ENCODE results near the gene LRRC59. TPM values are rescaled to one million over a fixed set of nuclear protein-coding genes. Genes with fewer than 3 reads are reported as not detected.

LRRC59 gene
- total and polyA plus RNA-seq, 4 donors = 21.4 to 136 (median 75.6) TPM

- Histone ChIP-seq H3K27ac (ENCODE audit: low read depth in 1 of 2, low read length in 2 of 2) (no peak overlapping the region), H3K36me3 (ENCODE audit: control insufficient read depth in 4 of 4, insufficient read depth in 3 of 4, low read depth in 1 of 4, low read length in 3 of 4) (peaks cover 0 to 4% (median under 1%) of the 10 kb centered on the region in 4 donors), H3K9me3 (ENCODE audit: control insufficient read depth in 4 of 4, low read length in 3 of 4) (no peaks in the 10 kb centered on the region), H3K4me3 (ENCODE audit: low read depth in 1 of 3, low read length in 3 of 3) (no peak overlapping the region), H3K4me1 (ENCODE audit: control insufficient read depth in 4 of 4, insufficient read depth in 4 of 4, low read length in 3 of 4) (peaks cover 6 to 17% (median 11%) of the 10 kb centered on the region in 4 donors), H3K27me3 (ENCODE audit: control insufficient read depth in 4 of 4, insufficient read depth in 4 of 4, low read length in 3 of 4) (no peaks in the 10 kb centered on the region), H3K9ac (ENCODE audit: low read depth in 1 of 2, low read length in 2 of 2) (no peak overlapping the region)
- DNase-seq (ENCODE audit: low spot score) = no peak
- TF ChIP-seq TAF1 (conservative IDR thresholded peaks at IDR 0.05) (no peak), EGR1 (IDR thresholded peaks at IDR 0.05; ENCODE audit: low read depth in 2 of 2) (no peak), HNF4G (IDR thresholded peaks at IDR 0.05) (no peak), GABPA (IDR thresholded peaks at IDR 0.05 in 1 of 2, conservative IDR thresholded peaks at IDR 0.05 in 1 of 2) (no peak), RAD21 (IDR thresholded peaks at IDR 0.05) (no peak), ATF3 (IDR thresholded peaks at IDR 0.05) (no peak), FOXA1 (IDR thresholded peaks at IDR 0.05) (no peak), REST (IDR thresholded peaks at IDR 0.05) (no peak), FOXA2 (IDR thresholded peaks at IDR 0.05) (no peak)
- WGBS = 96% methylated on average over 5 of the region's 5 CpGs
Observed at GRCh38 chr17:50349243-50349600, 48.1 kb downstream of the LRRC59 start.

GRCh38 chr17:50348522-50349242, 48.6 kb downstream of the LRRC59 start:
- no peak overlapping the region for H3K4me3 ChIP-seq (ENCODE audit: low read depth in 1 of 3, low read length in 3 of 3)
- no peak overlapping the region for H3K27ac ChIP-seq (ENCODE audit: low read depth in 1 of 2, low read length in 2 of 2)
- H3K9me3 ChIP-seq (ENCODE audit: control insufficient read depth in 4 of 4, low read length in 3 of 4) = no peaks in the 10 kb centered on the region
- peaks cover 6 to 17% (median 11%) of the 10 kb centered on the region in 4 donors for H3K4me1 ChIP-seq (ENCODE audit: control insufficient read depth in 4 of 4, insufficient read depth in 4 of 4, low read length in 3 of 4)
- no peak for TF ChIP-seq RXRA (IDR thresholded peaks at IDR 0.05)
- TF ChIP-seq ATF3 (IDR thresholded peaks at IDR 0.05) = no peak
- no peak for TF ChIP-seq REST (IDR thresholded peaks at IDR 0.05)
- no peak for TF ChIP-seq EGR1 (IDR thresholded peaks at IDR 0.05; ENCODE audit: low read depth in 2 of 2)
- TF ChIP-seq RAD21 (IDR thresholded peaks at IDR 0.05) = no peak
- TF ChIP-seq ZBTB33 (IDR thresholded peaks at IDR 0.05) = no peak
- no peak for TF ChIP-seq FOXA1 (IDR thresholded peaks at IDR 0.05)
- no peaks in the 10 kb centered on the region for H3K27me3 ChIP-seq (ENCODE audit: control insufficient read depth in 4 of 4, insufficient read depth in 4 of 4, low read length in 3 of 4)
- H3K9ac ChIP-seq (ENCODE audit: low read depth in 1 of 2, low read length in 2 of 2) = no peak overlapping the region
- 86% methylated on average over 7 of the region's 7 CpGs for WGBS
- peaks cover 0 to under 1% (median 0%) of the 10 kb centered on the region in 4 donors for H3K36me3 ChIP-seq (ENCODE audit: control insufficient read depth in 4 of 4, insufficient read depth in 3 of 4, low read depth in 1 of 4, low read length in 3 of 4)
- no peak for DNase-seq (ENCODE audit: low spot score)

All from liver (tissue), 9 donors.